Cardiac muscle cell (in vitro differentiated cells and primary cell): ENCODE measurements around the gene WDR93. TPM values are rescaled to one million over a fixed set of nuclear protein-coding genes. Genes with fewer than 3 reads are reported as not detected.

Source experiments
- DNase-seq, 2 donors: peaks; one replicate each; pipeline versions ENCODE4 v3.0.0 to v3.0.0-alpha.2; 2010 to 2017; ENCODE audit warnings: low read depth in 1 of 2, low spot score in 1 of 2
- H3K27ac ChIP-seq: fragments of 200-600 bp; sonication (generic); 2 replicates; pipeline ENCODE4 v1.5.1; 2016
- H3K27me3 ChIP-seq: fragments of 200-600 bp; sonication (generic); 2 replicates; pipeline ENCODE4 v1.6.0; 2016; ENCODE audit warnings: control low read depth
- H3K36me3 ChIP-seq: fragments of 200-600 bp; sonication (generic); 2 replicates; pipeline ENCODE4 v1.5.1; 2016; ENCODE audit warnings: control low read depth
- H3K4me1 ChIP-seq: fragments of 200-600 bp; sonication (generic); 2 replicates; pipeline ENCODE4 v1.8.1; 2017; ENCODE audit warnings: low read depth, mild to moderate bottlenecking, mixed run types
- H3K4me3 ChIP-seq: fragments of 200-600 bp; sonication (generic); 2 replicates; pipeline ENCODE4 v1.5.1; 2016; ENCODE audit warnings: mild to moderate bottlenecking
- H3K9me3 ChIP-seq: fragments of 200-600 bp; sonication (generic); 2 replicates; pipeline ENCODE4 v1.5.1; 2017; ENCODE audit warnings: low read depth, mild to moderate bottlenecking, control low read depth
- CTCF ChIP-seq: IDR thresholded peaks from 2 replicates; pipeline ENCODE4 v1.5.1; 2012; ENCODE audit warnings: low read depth, mild to moderate bottlenecking, low read length
- polyA plus RNA-seq: library from polyadenylated mRNA; unstranded; fragments of >200 nt; fragmentation: Nextera tagmentation; extraction: Ambion mirVana; gene quantifications from 2 replicates; pipeline ENCODE4 v1.2.1, GENCODE V29; 2016
- total RNA-seq: library from RNA; depleted of rRNA; stranded (reverse); fragments of >200 nt; gene quantifications from 2 replicates; pipeline ENCODE4 v1.2.3, GENCODE V29; 2016

The WDR93 gene
- total and polyA plus RNA-seq, 2 experiments from 2014 or later, result 0.06 to 0.73 TPM

DNA sequence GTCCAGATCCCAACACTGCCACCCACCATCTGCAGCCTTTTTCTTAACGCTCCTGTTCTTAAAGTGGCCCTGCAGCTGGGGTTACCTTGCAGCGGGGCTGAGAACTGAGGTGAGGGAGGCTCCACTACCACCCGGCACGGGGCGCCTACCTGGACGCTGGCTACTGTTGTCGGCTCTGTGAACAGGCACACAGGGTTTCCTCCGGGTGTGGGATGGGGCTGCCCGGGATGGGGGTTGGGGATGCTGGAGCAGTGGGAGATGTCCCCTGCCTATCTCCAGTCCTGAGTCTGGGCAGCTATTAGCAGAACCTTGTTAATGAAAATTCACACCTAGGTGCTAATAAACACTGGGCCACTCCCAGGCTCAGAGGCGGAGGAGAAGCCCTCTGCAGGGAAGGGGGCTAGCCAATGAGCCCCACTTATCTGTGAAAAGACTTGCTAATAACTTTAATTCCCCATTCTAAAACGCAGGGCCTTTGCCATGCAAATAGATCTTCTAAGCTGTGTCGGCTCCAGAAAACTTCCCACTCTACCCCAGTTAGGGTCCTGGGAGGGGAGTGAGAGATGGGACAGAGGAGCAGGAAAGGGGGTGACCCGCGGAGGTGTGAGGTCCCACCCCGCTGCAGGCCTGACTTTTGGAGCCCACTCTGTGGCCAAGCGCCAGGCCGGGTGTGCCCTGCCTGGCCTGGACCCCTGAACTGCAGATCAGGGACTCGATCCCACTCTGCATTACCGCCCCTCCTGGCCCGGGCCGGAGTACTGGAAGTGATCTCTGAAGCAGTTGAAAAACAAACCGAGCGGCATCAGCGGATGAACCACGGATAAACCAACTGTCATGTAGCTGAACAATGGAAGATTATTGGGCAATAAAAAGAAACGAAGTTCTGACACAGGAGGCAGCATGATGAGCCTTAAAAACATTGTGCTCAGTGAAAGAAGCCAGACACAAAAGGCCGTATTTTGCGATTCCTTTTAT is 57.4 kb downstream of the WDR93 start:
- no peak for TF ChIP-seq CTCF
- Histone ChIP-seq H3K4me1 (no peaks in the 10 kb centered on the region), H3K4me3 (no peak overlapping the region), H3K9me3 (no peaks in the 10 kb centered on the region), H3K36me3 (no peaks in the 10 kb centered on the region), H3K27me3 (peaks cover 42% of the 10 kb centered on the region), H3K27ac (no peak overlapping the region)
- no peak for DNase-seq

DNA sequence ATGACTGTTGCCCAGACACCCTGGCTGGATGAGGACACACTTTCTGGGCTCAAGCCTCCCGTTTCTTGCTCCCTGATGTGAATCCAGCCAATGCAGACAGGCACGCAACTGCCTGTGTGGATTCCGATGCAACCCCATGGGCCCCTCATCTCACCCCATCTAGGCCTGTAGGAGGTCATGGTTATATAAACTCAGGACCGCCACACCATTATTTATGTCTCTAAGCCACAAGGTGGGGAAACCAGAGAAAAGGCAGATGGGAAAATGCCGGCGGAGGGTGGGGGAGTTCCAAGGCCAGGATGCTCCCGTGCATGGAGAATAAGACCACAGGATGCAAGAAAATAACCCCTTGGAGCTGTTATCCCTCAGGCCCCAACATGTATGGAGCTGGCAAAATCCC is 58.4 kb downstream of the WDR93 start:
- no peak for TF ChIP-seq CTCF
- H3K9me3 ChIP-seq, result no peaks in the 10 kb centered on the region
- H3K4me1 ChIP-seq, result no peaks in the 10 kb centered on the region
- H3K27me3 ChIP-seq, result peaks cover 42% of the 10 kb centered on the region
- no peak overlapping the region for H3K4me3 ChIP-seq
- no peak overlapping the region for H3K27ac ChIP-seq
- no peaks in the 10 kb centered on the region for H3K36me3 ChIP-seq
- DNase-seq, result no peak

- Histone ChIP-seq H3K36me3 (no peaks in the 10 kb centered on the region), H3K9me3 (no peaks in the 10 kb centered on the region), H3K27ac (no peak overlapping the region), H3K4me3 (no peak overlapping the region), H3K4me1 (no peaks in the 10 kb centered on the region), H3K27me3 (peaks cover 42% of the 10 kb centered on the region)
- DNase-seq, result no peak
- TF ChIP-seq CTCF, result no peak
Observed at GRCh38 chr15:89749526-89749925, 58.9 kb downstream of the WDR93 start.

- TF ChIP-seq CTCF, result no peak
- Histone ChIP-seq H3K27ac (no peak overlapping the region), H3K4me1 (no peaks in the 10 kb centered on the region), H3K36me3 (no peaks in the 10 kb centered on the region), H3K4me3 (peak overlapping the region; percentile 62), H3K27me3 (peaks cover 42% of the 10 kb centered on the region), H3K9me3 (no peaks in the 10 kb centered on the region)
- DNase-seq, result peak in 1 of 2 donors; percentile 43
Observed at GRCh38 chr15:89749951-89750559, 59.4 kb downstream of the WDR93 start.

DNA sequence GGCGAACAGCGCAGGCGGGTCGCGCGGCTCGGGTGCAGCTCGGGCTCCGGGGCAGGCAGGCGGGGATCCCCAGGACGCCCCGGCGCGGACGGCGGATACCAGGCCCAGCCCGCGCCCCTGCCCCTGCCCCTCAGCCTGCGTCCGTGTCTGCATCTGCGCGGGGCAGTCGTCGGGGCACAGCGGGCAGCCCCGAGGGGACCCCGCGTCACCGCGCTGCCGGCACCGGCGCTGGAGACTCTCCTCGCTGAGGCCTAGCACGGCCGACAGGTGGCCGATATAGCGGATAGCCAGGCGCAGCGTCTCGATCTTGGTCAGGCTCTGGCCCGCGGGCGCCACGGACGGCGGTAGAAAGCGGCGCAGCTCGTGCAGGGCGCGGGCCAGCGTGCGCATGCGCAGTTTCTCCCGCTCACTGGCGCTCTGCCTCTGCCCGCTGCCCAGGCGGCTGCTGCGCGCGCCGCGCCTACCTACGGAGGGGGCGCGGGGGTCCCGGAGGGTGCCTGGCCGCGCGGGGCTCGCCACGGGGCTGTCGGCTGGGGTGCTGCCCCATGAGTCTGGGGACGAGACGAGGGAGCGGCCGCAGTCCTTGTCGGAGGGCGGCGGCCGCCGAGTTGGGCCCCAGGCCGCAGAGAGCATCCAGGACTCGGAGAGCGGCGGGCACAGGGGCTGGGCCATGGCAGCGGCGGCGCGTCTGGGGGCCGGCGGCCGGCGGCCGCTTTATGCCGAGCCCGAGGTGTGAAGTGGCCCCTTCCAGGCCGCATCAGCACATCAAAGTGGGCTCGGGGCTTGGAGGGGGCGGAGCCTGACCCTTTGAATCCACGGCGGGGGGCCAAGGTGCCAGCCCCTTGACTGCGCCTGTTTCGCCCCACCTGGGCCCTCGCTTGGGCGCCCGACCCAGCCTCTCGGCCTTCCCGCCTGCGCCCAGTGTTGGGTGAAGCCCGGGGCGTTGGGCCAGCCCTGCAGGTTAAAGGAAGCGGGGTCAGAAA is 60.2 kb downstream of the WDR93 start, which contains the start of gene MESP1:
TSS of gene MESP1 (minus strand) at position 690 of the 983 bp plus-strand sequence. CDS start at position 672, 18 bp downstream.
- peak; percentile 68 for TF ChIP-seq CTCF
- Histone ChIP-seq H3K27me3 (peaks cover 42% of the 10 kb centered on the region), H3K27ac (no peak within 1 kb of the TSS), H3K9me3 (no peaks in the 10 kb centered on the region), H3K4me3 (peak within 1 kb of the TSS; percentile 62), H3K36me3 (no peaks in the 10 kb centered on the region), H3K4me1 (no peaks in the 10 kb centered on the region)
- DNase-seq, result peak; percentile 92 to 96
